HG03460 (cell line): ENCODE measurements around the gene CLIC5.

ENCODE experiments used
- ATAC-seq: cut with Tn5 transposase; IDR thresholded peaks from one replicate; pipeline ENCODE4 v1.9.1; 2021; ENCODE audit not compliant: unreplicated experiment

CLIC5 gene

DNA sequence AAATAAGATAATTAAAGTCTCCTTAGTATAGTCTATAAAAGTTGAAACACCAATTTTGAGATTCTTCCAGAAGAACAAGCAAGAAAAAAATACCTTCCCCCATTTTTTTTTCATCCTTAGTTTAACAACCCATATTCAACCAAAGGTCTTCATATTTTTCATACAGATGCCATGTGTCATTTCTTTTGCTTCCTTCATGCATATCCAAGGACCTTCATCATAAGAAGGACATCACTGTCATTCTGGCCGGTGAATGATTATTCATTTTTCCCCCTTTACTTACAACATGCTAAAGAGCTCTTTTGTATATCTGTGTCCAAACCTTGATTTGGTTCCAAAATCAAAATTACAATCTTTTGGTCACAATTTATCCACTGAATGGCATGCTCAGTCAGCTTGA, 21.3 kb upstream of the CLIC5 start:
- no peak for ATAC-seq

DNA sequence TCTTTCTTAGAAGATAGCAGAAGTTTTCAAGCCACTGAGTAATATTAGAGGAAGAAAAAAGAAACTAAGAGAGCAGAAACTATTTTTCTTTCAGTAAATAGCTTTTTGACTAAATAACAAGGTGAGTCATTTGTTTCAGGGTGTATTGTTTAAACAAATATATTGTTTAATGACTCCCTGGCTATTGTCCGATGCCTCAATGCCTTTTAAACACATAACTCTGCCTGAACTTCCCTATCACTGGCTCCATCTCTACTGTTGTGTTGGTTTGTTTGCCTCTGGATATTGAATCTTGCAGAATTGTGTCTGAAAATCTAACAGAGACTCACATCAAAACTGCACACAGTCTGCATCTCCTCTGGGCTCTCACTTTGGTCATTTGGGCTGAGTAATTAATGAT, 19.6 kb upstream of the CLIC5 start:
- ATAC-seq = no peak

GRCh38 chr6:46032110-46032998, 16.7 kb upstream of the CLIC5 start:
- ATAC-seq = no peak

GRCh38 chr6:46029602-46030001, 13.9 kb upstream of the CLIC5 start:
- no peak for ATAC-seq

DNA sequence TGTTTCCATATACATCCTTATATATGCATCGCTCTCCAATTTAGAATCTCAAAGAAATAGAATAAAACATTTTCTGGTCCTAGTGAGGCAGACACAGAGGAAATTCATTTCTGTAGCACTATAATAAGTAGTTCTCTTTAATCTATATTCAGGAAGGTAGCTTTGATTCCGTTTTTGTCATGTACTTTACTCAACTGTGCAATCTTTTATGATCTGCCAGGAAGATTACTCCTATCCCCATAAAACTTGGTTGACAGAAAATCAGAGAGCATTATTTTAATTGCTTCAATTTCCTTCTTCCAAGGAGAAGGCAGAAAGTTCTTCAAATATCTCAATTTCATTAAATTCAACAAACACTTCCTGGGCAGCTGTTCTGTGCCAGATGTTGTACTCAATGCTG, 10.6 kb upstream of the CLIC5 start:
- ATAC-seq = no peak

- ATAC-seq = no peak
Observed at GRCh38 chr6:46025573-46025972, 9.9 kb upstream of the CLIC5 start.

DNA sequence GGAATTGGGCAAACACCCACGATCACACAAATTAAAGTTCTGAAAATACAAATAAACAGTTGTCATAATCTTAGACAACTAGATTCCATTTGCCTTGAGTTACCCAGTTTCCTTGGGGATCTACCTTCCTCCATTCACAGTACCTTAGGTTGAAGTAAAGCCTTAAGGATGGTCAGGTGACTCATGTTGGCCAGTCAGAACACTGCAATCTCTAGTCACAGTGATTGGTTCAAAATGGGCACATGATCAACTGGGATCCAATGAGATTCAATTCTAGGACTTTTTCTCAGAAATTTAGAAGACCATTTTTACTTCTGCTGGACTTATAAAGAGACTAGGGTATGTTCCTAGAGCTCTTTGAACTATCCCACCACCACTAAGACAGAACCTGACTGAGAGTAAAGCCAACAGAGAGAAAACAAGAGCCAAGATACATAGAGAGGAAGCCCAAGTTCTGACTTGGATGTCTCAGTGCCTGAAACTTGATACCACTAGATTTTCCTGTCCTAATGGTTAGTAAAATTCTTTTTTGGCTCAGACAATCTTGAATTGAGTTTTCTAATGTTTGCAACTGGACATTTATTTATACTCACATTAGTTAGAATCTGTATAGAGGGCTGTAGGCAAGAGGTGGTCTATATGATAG, 8.6 kb upstream of the CLIC5 start:
- no peak for ATAC-seq

DNA sequence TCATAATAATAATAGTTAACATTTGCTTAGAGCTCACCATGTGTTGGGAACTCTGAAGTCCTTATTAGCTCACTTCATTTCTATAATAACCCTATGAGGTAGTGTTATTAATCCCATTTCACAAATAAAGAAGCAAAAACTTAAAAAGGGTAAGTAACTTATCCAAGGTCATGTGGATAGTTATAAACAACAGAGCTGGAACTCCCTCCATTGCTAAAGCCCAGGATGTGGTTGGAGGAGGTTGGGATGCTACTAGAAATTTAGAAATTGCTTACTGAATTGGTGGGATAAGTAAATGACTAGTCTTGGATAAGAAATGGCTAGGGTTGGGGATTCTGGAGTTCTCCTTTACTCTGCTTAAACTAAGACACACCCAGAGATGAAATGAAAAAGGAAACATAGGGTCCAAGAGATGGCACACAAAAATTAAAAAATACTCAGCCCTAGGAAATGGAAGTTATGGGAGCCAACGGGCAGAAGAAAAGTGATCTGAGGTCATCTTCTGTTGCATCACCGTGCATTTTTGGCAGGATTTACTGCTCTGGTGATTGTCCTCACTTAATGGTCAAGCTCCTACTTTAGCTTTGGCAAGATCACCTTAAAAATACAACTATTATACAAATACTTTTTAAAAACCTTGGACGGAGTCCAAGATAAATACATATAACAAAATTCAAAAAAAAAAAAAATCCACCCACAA, 7.7 kb upstream of the CLIC5 start:
- ATAC-seq = no peak

DNA sequence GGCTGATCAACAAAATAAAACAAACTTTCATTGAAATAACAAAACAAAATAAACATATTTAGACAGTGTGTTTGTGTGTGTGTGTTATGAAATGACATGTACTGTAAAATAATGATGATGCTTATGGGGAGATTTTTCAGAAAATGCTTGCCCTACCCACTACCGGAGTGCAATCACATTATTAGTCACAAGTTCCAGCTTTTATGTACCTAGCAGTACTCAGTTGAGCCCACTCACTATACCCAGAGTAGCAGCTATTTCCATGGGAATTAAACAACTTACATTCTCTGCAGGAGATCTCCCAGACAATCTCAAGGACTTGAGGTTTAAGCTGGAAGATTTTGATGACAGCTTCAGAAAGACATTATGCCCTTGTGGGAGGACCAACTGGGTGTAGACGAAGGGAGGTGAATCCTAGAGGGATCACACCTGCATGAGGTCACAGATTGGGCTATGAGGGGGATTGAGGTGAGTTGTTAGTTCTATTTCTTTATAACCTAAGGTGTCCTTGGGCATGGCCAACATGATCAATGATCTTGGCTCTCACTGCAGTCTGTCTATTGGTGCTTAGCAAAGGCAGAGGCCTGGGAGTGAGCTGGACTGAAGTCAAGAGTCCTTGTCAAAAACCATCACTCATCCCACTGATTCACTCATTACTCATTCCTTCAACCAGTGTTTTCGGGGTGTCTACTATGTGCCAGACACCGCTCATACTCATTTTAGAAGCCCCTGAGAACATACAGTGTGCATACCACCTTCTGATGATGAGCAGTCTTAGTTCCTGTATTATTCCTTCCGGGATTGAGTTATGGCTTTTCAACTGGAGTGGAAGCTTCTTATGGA, 6.7 kb upstream of the CLIC5 start:
- no peak for ATAC-seq

DNA sequence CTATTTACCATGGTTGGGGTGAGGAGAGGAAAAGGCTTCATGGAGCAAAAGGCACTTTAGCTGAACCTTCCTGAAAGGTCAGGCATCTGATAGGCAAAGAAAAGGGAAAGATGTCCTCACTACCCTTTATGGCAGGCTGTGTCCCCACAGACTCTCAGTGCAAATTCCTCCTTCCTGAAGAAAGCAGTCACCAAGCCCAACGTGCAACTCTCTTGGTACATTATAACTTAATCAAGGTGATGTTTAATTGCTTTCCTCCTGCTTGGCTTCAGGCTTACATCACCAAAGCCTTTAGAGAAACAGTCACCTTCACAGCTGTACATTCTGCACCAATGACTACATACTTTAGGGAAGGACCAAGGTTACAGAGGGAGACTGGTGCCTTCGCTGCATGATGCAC, 2.1 kb upstream of the CLIC5 start:
- ATAC-seq = no peak

DNA sequence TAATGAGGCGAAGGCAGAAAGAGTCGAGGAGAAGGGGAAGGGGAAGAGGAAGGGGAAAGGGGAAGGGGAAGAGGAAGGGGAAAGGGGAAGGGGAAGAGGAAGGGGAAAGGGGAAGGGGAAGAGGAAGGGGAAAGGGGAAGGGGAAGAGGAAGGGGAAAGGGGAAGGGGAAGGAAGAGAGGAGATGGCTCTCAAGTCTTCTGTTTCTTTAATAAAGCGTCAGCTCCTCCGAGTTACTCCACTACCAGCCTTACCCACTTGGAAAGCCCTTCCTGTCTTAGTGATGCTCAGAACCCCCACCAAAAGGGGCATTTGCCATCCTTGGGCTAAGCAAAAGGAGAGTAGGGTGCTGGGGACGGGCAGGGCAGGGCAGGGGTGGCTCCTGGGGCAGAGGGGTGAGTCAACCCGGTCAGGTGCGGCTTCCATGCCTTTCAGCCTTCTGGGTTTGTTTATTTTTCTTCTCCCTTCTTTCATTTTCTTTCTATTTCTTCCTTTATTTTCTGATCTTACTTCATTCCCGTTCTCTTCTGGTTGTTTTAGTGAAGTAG, 476 bp upstream of the CLIC5 start:
- no peak for ATAC-seq

GRCh38 chr6:46014511-46015118, 1.0 kb downstream of the CLIC5 start:
- no peak for ATAC-seq

DNA sequence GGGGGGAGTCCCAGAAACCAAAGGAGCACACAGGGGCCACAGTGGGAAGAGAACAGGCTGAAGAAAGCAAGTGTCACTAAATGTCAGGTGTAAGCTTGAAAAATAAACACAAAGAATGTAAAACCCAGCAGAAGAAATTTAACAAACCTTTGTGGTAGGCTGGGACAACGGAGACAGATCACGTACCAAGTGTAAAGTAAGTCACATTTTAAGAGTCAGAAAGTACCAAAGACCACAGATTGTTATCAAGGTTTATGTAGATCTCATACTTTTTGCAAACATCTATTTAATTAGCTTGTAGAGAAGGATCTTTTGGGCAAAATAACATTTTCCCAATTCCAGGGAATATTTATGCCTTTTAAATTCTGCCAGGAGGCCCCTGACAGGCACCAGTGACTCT, 1.6 kb downstream of the CLIC5 start:
- ATAC-seq = no peak

- ATAC-seq = no peak
Observed at GRCh38 chr6:46013639-46014038, 2.0 kb downstream of the CLIC5 start.

GRCh38 chr6:46012834-46013233, 2.8 kb downstream of the CLIC5 start:
- ATAC-seq = no peak

DNA sequence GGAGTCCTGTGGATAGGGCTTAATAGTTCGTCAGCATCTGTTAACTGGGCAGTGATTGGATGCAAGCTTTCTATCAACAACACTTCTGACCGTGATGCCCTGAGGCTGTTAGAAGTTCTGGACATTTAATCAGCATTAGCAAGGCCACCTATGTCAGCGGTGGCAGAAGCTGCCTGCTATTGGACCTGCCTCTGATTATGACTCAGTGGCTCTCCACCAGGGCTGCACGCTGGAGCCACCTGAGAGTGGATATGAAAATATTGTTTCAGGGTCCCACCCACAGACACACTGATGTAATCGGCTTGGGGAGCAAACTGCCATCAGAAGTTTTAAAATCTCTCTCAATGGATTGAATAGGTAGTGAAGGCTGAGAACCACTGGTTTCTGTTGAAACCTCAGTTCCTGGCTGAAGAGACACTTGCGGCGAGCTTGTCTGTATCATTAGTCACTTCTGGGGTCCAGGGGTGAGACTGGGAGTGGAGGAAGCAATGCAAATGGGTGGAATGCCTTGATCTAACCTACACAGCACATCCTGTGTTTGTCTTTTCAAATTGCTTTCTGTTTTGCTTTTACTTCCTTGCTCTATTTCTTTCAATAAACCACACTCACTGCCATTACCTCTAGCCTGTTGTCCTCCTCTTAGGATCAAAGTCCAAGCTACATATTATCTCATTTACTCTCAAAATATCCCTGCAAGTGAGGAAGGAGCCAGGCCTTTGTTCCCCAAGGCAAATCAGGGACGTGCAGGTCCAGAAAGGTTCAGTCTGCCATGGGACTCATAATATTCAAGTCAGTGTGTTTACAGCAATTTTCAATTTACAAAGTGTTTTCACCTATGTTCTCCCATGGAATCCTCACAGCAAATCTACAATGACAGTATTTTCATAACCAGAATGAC, 4.2 kb downstream of the CLIC5 start:
- peak; percentile 92 for ATAC-seq

DNA sequence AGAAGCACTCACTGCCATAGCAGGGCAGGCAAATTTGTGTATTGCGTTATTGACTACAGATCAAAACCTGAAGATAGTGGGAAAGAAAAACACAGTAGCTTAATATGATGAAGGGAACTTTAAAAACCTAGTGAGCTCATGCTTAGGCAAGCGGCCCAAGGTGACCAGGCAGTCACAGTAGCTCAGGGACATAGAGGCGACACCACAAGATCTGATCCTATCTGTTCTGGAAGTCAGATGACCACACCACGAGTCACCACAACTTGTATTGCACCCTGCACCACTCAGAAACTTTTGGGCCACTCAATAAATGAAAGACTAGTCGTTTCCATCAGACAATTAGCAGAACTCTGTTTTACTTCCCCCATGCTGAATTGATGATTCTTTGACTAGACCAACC, 4.9 kb downstream of the CLIC5 start:
- no peak for ATAC-seq

DNA sequence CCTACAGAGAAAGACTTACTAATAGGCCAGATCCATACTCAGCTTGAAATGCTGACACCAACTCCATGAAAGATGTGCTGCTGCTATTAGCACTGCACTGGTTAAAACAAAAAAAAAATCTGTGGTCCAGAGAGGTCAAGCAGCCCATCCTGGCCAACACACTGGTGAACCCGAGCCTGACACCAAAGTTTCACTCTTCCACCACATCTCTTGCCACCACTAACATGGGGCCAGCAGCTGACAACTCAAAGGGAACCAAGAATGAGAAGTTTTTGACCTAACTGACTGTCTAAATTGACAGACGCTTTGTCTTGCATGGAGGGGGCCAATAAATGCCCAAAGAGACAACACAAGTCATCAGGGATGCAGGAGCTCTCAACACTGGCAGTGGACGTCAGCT, 5.4 kb downstream of the CLIC5 start:
- no peak for ATAC-seq

- ATAC-seq = no peak
Observed at GRCh38 chr6:46002264-46002663, 13.4 kb downstream of the CLIC5 start.
